Epithelial cell of prostate (primary cell): ENCODE data around the gene LASP1NB.
"Not testable (repeated sequence)": the region's sequence is repeated elsewhere in the genome, so short reads cannot be mapped to it uniquely, and the experiment has no call there.

ENCODE experiments used
- DNase-seq: peaks from one replicate; pipeline ENCODE4 v3.0.0-alpha.2; 2011; ENCODE audit warnings: low read depth, low spot score
- H3K27ac ChIP-seq: fragments of 450-650 bp; 2 replicates; pipeline ENCODE4 v1.5.1; 2017; ENCODE audit warnings: mild to moderate bottlenecking

LASP1NB gene

DNA sequence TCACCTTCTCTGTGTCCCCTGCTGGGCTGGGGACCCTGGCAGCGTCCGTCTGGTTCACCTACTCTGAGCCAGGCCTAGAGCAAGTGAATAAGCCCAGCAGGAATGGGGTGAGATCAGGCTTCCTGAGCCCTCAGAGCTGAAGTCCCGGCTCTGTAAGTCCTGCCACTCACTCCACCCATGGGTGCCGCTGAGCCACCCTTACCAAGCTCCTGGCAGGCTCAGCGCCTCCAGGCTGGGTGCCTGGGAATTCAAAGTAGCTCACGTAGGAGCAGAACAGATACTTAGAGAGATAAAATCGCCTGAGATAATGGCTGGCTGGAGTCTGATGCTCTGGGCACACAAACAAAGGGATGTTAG is 9.8 kb upstream of the LASP1NB start:
- DNase-seq: no peak
- no peak overlapping the region for H3K27ac ChIP-seq

DNA sequence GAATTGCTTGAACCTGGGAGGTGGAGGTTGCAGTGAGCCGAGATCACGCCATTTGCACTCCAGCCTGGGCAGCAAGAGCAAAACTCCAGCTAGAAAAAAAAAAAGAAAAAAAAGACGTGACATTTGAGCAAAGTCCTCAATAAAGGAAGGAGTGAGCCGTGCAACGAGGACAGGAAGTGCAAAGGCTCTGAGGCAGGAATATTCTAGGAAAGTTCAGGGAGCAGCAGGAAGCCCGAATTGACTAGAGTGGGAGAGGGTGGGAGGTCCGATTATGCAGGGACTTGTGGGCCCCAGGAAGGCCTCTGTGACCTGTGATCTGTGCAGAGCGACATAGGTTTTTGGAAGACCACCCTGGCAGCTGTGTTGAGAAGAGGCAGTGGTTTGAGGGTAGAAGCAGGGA is 8.6 kb upstream of the LASP1NB start:
- DNase-seq: no peak
- no peak overlapping the region for H3K27ac ChIP-seq

DNA sequence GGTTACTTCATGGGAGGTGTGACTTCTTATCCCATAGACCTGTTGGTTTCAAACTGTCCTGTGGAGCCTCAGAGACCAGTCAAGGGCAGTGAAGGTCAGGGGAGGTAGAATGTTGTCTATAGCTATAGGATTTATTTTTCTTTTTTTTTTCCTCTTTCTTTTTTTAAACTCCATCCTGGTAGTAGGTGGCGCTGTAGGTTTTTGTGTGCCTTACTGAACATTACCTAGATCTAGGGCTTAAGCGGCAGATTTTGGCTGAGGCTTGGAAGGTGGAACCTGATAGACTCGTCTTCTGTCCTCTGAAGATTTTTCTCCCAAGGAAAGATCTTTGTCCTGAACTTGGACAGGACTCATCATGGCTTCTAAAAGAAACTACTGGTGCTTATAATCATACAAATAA is 8.2 kb upstream of the LASP1NB start:
- no peak overlapping the region for H3K27ac ChIP-seq
- no peak for DNase-seq

DNA sequence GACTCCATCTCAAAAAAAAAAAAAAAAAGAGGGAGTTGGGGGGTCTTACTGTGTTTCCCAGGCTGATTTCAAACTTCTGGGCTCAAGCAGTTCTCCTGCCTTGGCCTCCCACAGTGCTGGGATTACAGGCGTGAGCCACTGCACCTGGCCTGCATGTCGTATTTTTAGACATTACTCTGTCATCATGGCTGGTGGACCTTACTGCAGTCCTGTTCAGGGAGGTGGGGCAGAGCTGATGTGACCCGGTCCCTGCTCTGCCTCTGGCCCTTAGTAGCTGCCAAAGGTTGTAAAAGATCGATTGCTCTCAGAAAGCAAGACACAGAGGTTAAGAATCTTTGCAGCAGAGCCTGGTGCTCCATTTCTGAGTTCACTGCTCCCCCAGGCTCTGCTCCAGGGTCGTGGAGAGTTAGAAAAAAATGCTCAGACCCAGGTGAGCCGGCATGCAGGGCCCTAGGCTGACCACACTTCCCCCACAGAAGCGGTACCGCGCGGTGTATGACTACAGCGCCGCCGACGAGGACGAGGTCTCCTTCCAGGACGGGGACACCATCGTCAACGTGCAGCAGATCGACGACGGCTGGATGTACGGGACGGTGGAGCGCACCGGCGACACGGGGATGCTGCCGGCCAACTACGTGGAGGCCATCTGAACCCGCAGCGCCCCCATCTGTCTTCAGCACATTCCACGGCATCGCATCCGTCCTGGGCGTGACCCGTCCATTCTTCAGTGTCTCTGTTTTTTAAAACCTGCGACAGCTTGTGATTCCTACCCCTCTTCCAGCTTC is 7.1 kb upstream of the LASP1NB start:
- DNase-seq: no peak
- H3K27ac ChIP-seq: no peak overlapping the region

DNA sequence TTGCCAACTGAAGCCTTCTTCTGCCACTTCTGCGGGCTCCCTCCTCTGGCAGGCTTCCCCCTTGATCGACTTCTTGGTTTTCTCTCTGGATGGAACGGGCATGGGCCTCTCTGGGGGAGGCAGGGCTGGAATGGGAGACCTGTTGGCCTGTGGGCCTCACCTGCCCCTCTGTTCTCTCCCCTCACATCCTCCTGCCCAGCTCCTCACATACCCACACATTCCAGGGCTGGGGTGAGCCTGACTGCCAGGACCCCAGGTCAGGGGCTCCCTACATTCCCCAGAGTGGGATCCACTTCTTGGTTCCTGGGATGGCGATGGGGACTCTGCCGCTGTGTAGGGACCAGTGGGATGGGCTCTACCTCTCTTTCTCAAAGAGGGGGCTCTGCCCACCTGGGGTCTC is 6.5 kb upstream of the LASP1NB start:
- DNase-seq: no peak
- H3K27ac ChIP-seq: no peak overlapping the region

DNA sequence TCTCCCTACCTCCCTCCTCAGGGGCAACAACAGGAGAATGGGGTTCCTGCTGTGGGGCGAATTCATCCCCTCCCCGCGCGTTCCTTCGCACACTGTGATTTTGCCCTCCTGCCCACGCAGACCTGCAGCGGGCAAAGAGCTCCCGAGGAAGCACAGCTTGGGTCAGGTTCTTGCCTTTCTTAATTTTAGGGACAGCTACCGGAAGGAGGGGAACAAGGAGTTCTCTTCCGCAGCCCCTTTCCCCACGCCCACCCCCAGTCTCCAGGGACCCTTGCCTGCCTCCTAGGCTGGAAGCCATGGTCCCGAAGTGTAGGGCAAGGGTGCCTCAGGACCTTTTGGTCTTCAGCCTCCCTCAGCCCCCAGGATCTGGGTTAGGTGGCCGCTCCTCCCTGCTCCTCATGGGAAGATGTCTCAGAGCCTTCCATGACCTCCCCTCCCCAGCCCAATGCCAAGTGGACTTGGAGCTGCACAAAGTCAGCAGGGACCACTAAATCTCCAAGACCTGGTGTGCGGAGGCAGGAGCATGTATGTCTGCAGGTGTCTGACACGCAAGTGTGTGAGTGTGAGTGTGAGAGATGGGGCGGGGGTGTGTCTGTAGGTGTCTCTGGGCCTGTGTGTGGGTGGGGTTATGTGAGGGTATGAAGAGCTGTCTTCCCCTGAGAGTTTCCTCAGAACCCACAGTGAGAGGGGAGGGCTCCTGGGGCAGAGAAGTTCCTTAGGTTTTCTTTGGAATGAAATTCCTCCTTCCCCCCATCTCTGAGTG is 5.9 kb upstream of the LASP1NB start:
- H3K27ac ChIP-seq: no peak overlapping the region
- no peak for DNase-seq

- no peak for DNase-seq
- no peak overlapping the region for H3K27ac ChIP-seq
These were observed 4.8 kb upstream of the LASP1NB start for GRCh38 chr17:38920374-38921291.

DNA sequence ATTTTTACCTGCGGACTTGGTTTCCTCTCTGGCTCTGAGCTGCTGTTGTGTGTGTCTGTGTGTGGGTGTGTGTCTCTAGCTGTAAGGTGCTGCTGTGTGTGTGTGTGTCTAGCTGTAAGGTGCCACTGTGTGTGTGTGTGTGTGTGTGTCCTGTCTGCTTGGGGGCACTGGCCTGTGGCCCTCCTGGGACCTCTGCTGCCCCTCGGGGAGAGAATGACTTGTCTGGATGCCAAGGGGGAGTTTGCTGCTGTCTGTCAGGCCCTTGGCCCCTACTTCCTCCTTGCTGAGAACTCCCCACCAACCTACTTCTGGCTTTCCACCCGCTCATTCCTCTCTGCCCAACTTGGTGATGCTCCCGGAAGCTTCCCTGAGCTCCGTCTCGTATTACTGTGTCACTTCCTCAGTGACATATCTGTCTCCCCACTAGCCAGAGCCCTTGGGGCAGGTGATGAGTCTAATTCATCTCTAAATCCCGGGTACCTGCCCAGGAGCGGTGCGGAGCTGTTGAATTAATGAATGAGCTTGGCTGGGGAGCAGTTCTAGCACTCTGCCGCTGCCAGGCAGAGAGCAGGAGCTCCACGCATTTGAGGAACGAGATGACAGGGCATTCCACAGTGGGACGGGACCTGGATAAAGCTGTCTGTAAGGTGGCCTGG is 3.5 kb upstream of the LASP1NB start:
- no peak overlapping the region for H3K27ac ChIP-seq
- DNase-seq: no peak

GRCh38 chr17:38922538-38923297 is 2.7 kb upstream of the LASP1NB start:
- no peak overlapping the region for H3K27ac ChIP-seq
- DNase-seq: no peak

- no peak overlapping the region for H3K27ac ChIP-seq
- no peak for DNase-seq
These were observed 1.1 kb downstream of the LASP1NB start for GRCh38 chr17:38926293-38927070.

GRCh38 chr17:38930782-38931181 is 5.4 kb downstream of the LASP1NB start:
- not testable (repeated sequence) for H3K27ac ChIP-seq, DNase-seq

- H3K27ac ChIP-seq, DNase-seq: not testable (repeated sequence)
These were observed 8.5 kb downstream of the LASP1NB start for GRCh38 chr17:38933962-38934361.

DNA sequence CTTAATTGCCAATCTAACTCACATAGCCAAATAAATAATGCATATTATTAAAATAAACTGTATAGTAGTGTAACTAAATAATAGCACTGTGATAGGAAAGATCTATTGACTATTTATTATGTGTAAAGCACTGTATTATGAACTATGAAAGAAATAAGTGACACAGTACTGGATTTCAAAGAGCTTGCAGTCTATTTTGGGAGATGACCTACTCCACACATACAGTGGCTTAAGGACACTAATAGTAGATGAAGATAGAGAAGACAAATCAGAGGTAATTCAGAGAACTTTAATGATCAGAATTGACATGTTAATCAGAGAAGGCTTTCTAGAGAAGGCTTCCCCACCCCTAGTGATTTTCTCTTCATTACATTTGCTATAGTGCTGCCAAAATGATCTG is 14.6 kb downstream of the LASP1NB start:
- no peak for DNase-seq
- no peak overlapping the region for H3K27ac ChIP-seq

GRCh38 chr17:38940404-38940803 is 15.0 kb downstream of the LASP1NB start:
- DNase-seq: no peak
- no peak overlapping the region for H3K27ac ChIP-seq

DNA sequence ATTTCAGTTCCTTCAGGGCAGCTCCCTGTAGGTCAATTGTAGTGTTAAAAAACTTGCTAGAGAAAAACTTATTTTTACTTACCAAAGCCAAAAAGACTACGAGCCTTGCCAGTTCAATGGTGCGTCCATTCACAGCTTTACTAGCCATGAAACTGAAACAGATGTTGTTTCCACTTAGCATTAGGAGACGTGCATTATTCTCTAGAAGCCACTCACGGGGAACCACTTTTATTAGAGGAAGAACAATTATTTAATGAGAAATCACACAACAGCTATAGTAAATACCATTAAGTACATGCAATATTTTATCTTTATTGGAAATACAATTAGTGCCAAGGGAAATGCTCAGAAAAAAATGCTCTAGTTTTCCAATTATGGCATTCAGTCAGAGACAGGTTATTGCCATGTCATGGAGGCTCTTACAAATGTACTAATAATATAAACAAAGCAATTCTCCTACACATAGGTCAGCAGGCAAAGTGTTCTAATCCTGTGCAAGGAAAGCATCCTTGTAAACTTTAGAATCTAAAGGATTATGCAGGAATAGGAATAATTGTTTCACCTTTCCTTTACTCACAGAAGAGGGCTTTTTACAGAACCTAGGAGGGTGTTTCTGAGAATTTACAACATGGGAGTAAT is 17.4 kb downstream of the LASP1NB start:
- no peak overlapping the region for H3K27ac ChIP-seq
- DNase-seq: no peak

GRCh38 chr17:38943607-38944006 is 18.2 kb downstream of the LASP1NB start:
- H3K27ac ChIP-seq: no peak overlapping the region
- no peak for DNase-seq

DNA sequence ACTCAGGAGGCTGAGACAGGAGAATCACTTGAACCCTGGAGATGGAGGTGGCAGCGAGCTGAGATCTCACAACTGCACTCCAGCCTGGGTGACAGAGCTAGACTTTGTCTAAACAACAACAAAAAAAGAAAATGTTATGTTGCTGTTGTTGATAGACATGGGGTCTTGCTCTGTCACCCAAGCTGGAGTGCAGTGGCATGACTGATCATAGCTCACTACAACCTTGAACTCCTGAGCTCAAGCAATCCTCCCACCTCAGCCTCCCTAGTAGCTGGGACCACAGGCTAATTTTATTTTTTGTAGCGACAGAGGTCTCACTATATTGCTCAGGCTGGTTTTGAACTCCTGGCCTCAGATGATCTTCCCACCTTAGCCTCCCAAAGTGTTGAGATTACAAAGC is 21.8 kb downstream of the LASP1NB start:
- no peak for DNase-seq
- no peak overlapping the region for H3K27ac ChIP-seq

- not testable (repeated sequence) for H3K27ac ChIP-seq, DNase-seq
These were observed 28.4 kb downstream of the LASP1NB start for GRCh38 chr17:38953800-38954199.
